C4-2B (cell line): ENCODE measurements around the gene AK9.

ENCODE experiments used
- H3K27ac ChIP-seq: fragments of 450-650 bp; 2 replicates; pipeline ENCODE4 v1.5.1; 2017
- CTCF ChIP-seq: fragments of 450-650 bp; conservative IDR thresholded peaks from 2 replicates; pipeline ENCODE4 v1.5.1; 2017; ENCODE audit warnings: mild to moderate bottlenecking
- ZFX ChIP-seq: fragments of 450-650 bp; IDR thresholded peaks from 2 replicates; pipeline ENCODE4 v1.6.1; 2017

The AK9 gene

GRCh38 chr6:109446072-109446471, 244.9 kb downstream of the AK9 start:
- H3K27ac ChIP-seq: no peak overlapping the region
- no peak for TF ChIP-seq ZFX
- no peak for TF ChIP-seq CTCF

GRCh38 chr6:109445382-109445781, 245.6 kb downstream of the AK9 start:
- no peak for TF ChIP-seq ZFX
- no peak overlapping the region for H3K27ac ChIP-seq

GRCh38 chr6:109443425-109443950, 247.5 kb downstream of the AK9 start:
- TF ChIP-seq ZFX (no peak), CTCF (no peak)
- H3K27ac ChIP-seq: no peak overlapping the region
